Measurements from ENCODE around the gene CBL. TPM values are rescaled to one million over a fixed set of nuclear protein-coding genes. Genes with fewer than 3 reads are reported as not detected.
"Not testable (repeated sequence)": the region's sequence is repeated elsewhere in the genome, so short reads cannot be mapped to it uniquely, and the experiment has no call there.

Gene CBL
- polyA plus RNA-seq, 4 donors: 2.2 to 10.1 (median 4.3) TPM

DNA sequence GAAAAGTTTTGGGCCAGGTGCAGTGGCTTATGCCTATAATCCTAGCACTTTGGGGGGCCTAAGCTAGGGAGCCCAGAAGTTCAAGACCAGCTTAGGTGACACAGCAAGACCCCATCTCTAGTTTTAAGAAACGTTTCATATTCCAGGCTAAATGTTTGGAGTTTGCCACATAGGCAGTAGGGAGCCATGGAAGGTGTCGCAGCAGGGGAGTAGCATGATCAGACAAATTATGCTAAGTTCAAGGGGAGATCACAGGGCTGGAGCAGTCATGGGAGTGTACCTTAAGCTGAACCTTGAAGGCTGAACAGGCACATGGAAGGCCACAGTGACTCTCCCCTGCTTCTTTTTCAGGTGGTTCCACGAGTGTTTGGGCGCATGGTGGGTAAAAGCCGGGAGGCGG, 26.8 kb upstream of the CBL start:
- WGBS, 3 donors: 92 to 94% (median 92%) methylated on average over 6 of the region's 6 CpGs
- Histone ChIP-seq H3K27me3 (ENCODE audit: control insufficient read depth in 3 of 3, insufficient read depth in 3 of 3, low read length in 3 of 3) (no peaks in the 10 kb centered on the region), H3K4me3 (ENCODE audit: low read depth in 1 of 3, low read length in 3 of 3) (no peak overlapping the region), H3K36me3 (ENCODE audit: control insufficient read depth in 3 of 3, insufficient read depth in 2 of 3, low read depth in 1 of 3, low read length in 3 of 3) (peaks cover 2 to 65% (median 6%) of the 10 kb centered on the region in 3 donors), H3K4me1 (ENCODE audit: control insufficient read depth in 3 of 3, insufficient read depth in 2 of 3, low read depth in 1 of 3, low read length in 2 of 3) (peaks cover 0 to 2% (median 0%) of the 10 kb centered on the region in 3 donors), H3K27ac (ENCODE audit: low read depth in 1 of 3, low read length in 2 of 3) (no peak overlapping the region), H3K9me3 (ENCODE audit: control insufficient read depth in 2 of 2, insufficient read depth in 1 of 2, low read depth in 1 of 2, low read length in 1 of 2) (no peaks in the 10 kb centered on the region)
- FAIRE-seq (no peak), DNase-seq (no peak)

DNA sequence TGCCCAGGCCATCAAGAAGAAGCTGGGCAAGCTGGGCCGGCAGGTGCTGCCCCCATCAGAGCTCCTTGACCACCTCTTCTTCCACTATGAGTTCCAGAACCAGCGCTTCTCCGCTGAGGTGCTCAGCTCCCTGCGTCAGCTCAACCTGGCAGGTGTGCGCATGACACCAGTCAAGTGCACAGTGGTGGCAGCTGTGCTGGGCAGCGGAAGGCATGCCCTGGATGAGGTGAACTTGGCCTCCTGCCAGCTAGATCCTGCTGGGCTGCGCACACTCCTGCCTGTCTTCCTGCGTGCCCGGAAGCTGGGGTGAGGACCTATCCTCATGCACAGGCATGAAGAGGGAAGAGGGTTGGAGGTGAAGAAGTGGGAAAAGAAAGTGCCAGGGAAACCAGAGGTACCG, 26.2 kb upstream of the CBL start:
- H3K9me3 ChIP-seq (ENCODE audit: control insufficient read depth in 2 of 2, insufficient read depth in 1 of 2, low read depth in 1 of 2, low read length in 1 of 2): no peaks in the 10 kb centered on the region
- WGBS, 3 donors: 90 to 97% (median 91%) methylated on average over 10 of the region's 10 CpGs
- no peak overlapping the region for H3K4me3 ChIP-seq (ENCODE audit: low read depth in 1 of 3, low read length in 3 of 3)
- FAIRE-seq: no peak
- DNase-seq: no peak
- H3K4me1 ChIP-seq (ENCODE audit: control insufficient read depth in 3 of 3, insufficient read depth in 2 of 3, low read depth in 1 of 3, low read length in 2 of 3): peaks cover 0 to 3% (median 2%) of the 10 kb centered on the region in 3 donors
- H3K27ac ChIP-seq (ENCODE audit: low read depth in 1 of 3, low read length in 2 of 3): no peak overlapping the region
- H3K36me3 ChIP-seq (ENCODE audit: control insufficient read depth in 3 of 3, insufficient read depth in 2 of 3, low read depth in 1 of 3, low read length in 3 of 3): peaks cover 0 to 59% (median 6%) of the 10 kb centered on the region in 3 donors
- H3K27me3 ChIP-seq (ENCODE audit: control insufficient read depth in 3 of 3, insufficient read depth in 3 of 3, low read length in 3 of 3): no peaks in the 10 kb centered on the region

DNA sequence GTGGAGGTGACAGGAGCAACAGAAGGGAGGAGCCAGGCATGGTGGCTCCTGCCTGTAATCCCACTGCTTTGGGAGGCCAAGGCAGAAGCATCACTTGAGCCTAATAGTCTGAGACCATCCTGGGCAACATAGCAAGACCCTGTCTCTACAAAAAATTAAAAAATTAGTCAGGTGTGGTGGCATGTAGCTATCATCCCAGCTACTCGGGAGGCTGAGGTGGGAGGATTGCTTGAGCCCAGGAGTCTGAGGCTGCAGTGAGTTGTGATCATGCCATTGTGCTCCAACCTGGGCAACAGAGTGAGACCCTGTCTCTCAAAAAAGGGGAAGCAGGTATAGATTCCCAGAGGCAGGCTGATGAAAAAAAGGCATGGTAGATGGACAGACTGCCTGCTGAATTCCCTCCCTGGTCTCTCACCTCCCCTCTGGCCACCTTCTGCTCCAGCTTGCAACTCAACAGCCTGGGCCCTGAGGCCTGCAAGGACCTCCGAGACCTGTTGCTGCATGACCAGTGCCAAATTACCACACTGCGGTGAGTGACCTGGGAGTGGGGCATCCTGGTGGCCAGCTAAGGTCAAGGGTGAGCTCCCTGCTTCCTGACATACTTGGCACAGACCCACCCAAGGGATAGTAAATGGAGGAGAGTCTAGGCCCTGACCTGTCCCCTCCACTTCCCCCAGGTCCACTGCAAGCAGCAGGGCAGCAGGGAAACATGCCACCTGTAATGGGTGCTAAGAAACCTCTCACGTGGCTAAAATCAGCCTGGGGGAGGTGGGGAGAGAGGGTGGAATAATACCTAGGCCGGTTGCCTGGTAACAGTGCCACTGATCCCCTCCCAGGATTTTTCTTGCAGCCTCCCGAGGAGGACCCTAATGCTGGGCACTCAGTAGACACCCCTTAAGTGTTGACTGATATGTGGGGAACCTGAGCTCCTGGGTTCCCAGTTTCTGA, 25.1 kb upstream of the CBL start:
- peaks cover 0 to 52% (median 3%) of the 10 kb centered on the region in 3 donors for H3K36me3 ChIP-seq (ENCODE audit: control insufficient read depth in 3 of 3, insufficient read depth in 2 of 3, low read depth in 1 of 3, low read length in 3 of 3)
- H3K27me3 ChIP-seq (ENCODE audit: control insufficient read depth in 3 of 3, insufficient read depth in 3 of 3, low read length in 3 of 3): no peaks in the 10 kb centered on the region
- H3K27ac ChIP-seq (ENCODE audit: low read depth in 1 of 3, low read length in 2 of 3): no peak overlapping the region
- no peak for FAIRE-seq
- peaks cover 0 to 4% (median 2%) of the 10 kb centered on the region in 3 donors for H3K4me1 ChIP-seq (ENCODE audit: control insufficient read depth in 3 of 3, insufficient read depth in 2 of 3, low read depth in 1 of 3, low read length in 2 of 3)
- DNase-seq: no peak
- H3K4me3 ChIP-seq (ENCODE audit: low read depth in 1 of 3, low read length in 3 of 3): no peak overlapping the region
- H3K9me3 ChIP-seq (ENCODE audit: control insufficient read depth in 2 of 2, insufficient read depth in 1 of 2, low read depth in 1 of 2, low read length in 1 of 2): no peaks in the 10 kb centered on the region
- WGBS, 3 donors: 85 to 90% (median 90%) methylated on average over 6 of the region's 6 CpGs

DNA sequence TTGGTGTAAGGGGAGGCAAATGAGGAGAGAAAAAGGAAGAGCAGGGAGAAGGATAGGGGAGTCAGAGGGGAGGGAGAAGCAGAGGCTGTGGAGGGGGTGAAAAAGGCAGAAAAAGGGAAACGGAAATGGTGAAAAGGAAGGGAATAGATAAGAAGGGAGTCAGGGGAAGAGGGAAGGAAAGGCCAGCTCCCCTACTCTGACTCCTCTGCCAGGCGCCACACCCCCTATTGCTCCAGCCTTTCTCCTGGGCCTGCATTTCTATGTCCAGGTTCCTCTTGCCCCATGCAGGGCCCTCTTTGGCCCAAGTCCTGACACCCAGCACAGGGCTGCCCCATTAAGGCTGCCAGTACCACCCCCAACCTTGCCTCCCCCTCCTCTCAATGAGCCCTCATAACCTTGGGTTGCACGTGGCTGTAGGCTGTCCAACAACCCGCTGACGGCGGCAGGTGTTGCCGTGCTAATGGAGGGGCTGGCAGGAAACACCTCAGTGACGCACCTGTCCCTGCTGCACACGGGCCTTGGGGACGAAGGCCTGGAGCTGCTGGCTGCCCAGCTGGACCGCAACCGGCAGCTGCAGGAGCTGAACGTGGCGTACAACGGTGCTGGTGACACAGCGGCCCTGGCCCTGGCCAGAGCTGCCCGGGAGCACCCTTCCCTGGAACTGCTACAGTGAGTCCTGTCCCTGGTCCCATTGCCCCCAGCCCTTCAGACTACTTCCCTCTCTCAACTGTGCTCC, 24.3 kb upstream of the CBL start:
- FAIRE-seq (no peak), DNase-seq (no peak)
- Histone ChIP-seq H3K4me3 (ENCODE audit: low read depth in 1 of 3, low read length in 3 of 3) (no peak overlapping the region), H3K4me1 (ENCODE audit: control insufficient read depth in 3 of 3, insufficient read depth in 2 of 3, low read depth in 1 of 3, low read length in 2 of 3) (peaks cover 0 to 11% (median 2%) of the 10 kb centered on the region in 3 donors), H3K36me3 (ENCODE audit: control insufficient read depth in 3 of 3, insufficient read depth in 2 of 3, low read depth in 1 of 3, low read length in 3 of 3) (peaks cover 0 to 50% (median 3%) of the 10 kb centered on the region in 3 donors), H3K27me3 (ENCODE audit: control insufficient read depth in 3 of 3, insufficient read depth in 3 of 3, low read length in 3 of 3) (no peaks in the 10 kb centered on the region), H3K27ac (ENCODE audit: low read depth in 1 of 3, low read length in 2 of 3) (no peak overlapping the region), H3K9me3 (ENCODE audit: control insufficient read depth in 2 of 2, insufficient read depth in 1 of 2, low read depth in 1 of 2, low read length in 1 of 2) (no peaks in the 10 kb centered on the region)
- 48 to 83% (median 75%) methylated on average over 15 to 17 of the region's 17 CpGs for WGBS, 3 donors

DNA sequence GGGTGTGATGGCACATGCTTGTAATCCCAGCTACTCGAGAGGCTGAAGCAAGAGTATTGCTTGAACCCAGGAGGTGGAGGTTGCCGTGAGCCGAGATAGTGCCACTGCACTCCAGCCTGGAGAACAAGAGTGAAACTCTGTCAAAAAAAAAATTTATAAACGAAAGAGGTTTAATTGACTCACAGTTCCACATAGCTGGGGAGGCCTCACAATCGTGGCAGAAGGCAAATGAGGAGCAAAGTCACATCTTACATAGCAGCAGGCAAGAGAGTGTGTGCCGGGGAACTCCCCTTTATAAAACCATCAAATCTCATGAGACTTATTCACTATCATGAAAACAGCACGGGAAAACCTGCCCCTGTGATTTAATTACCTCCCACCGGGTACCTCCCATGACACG, 21.7 kb upstream of the CBL start:
- WGBS, 3 donors: 61 to 74% (median 73%) methylated on average over 9 of the region's 9 CpGs
- FAIRE-seq; H3K27me3 ChIP-seq (ENCODE audit: control insufficient read depth in 3 of 3, insufficient read depth in 3 of 3, low read length in 3 of 3); DNase-seq; H3K27ac ChIP-seq (ENCODE audit: low read depth in 1 of 3, low read length in 2 of 3); H3K4me3 ChIP-seq (ENCODE audit: low read depth in 1 of 3, low read length in 3 of 3); H3K9me3 ChIP-seq (ENCODE audit: control insufficient read depth in 2 of 2, insufficient read depth in 1 of 2, low read depth in 1 of 2, low read length in 1 of 2): not testable (repeated sequence)
- peaks cover 0 to 34% (median 2%) of the 10 kb centered on the region in 3 donors for H3K4me1 ChIP-seq (ENCODE audit: control insufficient read depth in 3 of 3, insufficient read depth in 2 of 3, low read depth in 1 of 3, low read length in 2 of 3)
- peaks cover 0 to 57% (median 0%) of the 10 kb centered on the region in 3 donors for H3K36me3 ChIP-seq (ENCODE audit: control insufficient read depth in 3 of 3, insufficient read depth in 2 of 3, low read depth in 1 of 3, low read length in 3 of 3)

DNA sequence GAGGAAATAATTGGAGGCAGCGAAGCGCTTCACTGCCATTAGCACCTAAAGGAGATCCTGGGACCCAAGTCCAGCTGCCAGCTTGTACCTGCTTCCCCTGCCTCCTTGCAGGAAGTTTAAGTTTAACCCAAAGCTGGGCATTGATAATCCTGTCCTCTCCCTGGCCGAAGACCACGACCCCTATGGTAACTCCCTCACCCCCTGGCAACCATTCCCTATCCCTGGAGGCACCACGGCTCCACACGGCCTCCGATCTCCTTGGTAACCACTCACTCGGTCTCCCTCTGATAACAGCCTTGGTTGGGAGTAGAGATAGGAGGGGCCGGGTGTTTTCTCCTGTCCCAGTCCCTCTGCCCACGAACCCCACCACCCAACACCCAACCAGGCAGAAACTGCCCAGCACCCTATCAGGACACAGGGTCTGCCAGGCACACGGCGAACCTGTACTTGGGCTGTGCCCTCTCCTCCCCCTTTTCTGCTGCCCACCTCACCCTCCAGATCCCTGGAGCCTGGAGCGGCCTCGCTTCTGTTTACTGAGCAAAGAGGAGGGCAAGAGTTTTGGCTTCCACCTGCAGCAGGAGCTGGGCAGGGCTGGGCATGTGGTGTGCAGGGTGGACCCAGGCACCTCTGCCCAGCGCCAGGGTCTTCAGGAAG, 20.0 kb upstream of the CBL start:
- Histone ChIP-seq H3K27me3 (ENCODE audit: control insufficient read depth in 3 of 3, insufficient read depth in 3 of 3, low read length in 3 of 3) (no peaks in the 10 kb centered on the region), H3K9me3 (ENCODE audit: control insufficient read depth in 2 of 2, insufficient read depth in 1 of 2, low read depth in 1 of 2, low read length in 1 of 2) (no peaks in the 10 kb centered on the region), H3K4me3 (ENCODE audit: low read depth in 1 of 3, low read length in 3 of 3) (peak overlapping the region in 2 of 3 donors; percentile 51 to 54), H3K36me3 (ENCODE audit: control insufficient read depth in 3 of 3, insufficient read depth in 2 of 3, low read depth in 1 of 3, low read length in 3 of 3) (peaks cover 0 to 57% (median 0%) of the 10 kb centered on the region in 3 donors), H3K4me1 (ENCODE audit: control insufficient read depth in 3 of 3, insufficient read depth in 2 of 3, low read depth in 1 of 3, low read length in 2 of 3) (peaks cover 0 to 38% (median 4%) of the 10 kb centered on the region in 3 donors), H3K27ac (ENCODE audit: low read depth in 1 of 3, low read length in 2 of 3) (peak overlapping the region; percentile 12 to 62 (median 56))
- peak in 1 of 2 donors; percentile 55 for DNase-seq
- FAIRE-seq: no peak
- WGBS, 3 donors: 14 to 45% (median 21%) methylated on average over 12 to 15 of the region's 15 CpGs

DNA sequence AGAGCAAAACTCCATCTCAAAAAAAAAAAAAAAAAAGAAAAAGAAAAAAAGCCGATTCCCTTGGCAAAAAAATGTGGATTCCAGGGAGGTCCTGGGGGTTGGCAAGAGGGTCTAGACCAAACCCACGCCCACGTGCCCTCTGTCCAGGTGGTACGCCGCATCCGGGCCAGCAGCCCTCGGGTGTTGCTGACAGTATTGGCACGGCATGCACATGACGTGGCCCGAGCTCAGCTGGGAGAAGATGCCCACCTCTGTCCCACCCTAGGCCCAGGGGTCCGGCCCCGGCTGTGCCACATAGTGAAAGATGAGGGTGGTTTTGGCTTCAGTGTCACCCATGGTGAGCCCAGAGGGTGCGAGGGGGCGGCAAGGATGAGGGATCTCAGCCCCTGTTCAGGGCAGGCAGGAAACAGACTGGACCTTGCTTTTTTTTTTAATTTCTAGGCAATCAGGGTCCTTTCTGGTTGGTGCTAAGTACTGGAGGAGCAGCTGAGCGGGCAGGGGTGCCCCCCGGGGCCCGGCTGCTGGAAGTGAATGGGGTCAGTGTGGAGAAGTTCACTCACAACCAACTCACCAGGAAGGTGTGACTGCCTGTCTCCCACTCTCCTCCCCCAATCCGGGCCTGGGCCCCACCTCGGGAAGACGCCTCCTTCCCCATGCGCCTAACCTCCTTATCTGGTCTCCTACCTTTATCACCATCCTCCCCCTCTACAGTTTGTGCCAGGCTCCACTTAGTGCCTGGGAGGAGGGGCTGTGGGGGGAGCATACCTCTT, 18.8 kb upstream of the CBL start:
- FAIRE-seq: no peak
- WGBS, 3 donors: 64 to 79% (median 79%) methylated on average over 21 of the region's 21 CpGs
- no peaks in the 10 kb centered on the region for H3K27me3 ChIP-seq (ENCODE audit: control insufficient read depth in 3 of 3, insufficient read depth in 3 of 3, low read length in 3 of 3)
- H3K4me3 ChIP-seq (ENCODE audit: low read depth in 1 of 3, low read length in 3 of 3): peak overlapping the region in 1 of 3 donors; percentile 1
- DNase-seq: no peak
- H3K27ac ChIP-seq (ENCODE audit: low read depth in 1 of 3, low read length in 2 of 3): no peak overlapping the region
- H3K9me3 ChIP-seq (ENCODE audit: control insufficient read depth in 2 of 2, insufficient read depth in 1 of 2, low read depth in 1 of 2, low read length in 1 of 2): no peaks in the 10 kb centered on the region
- peaks cover 0 to 51% (median 0%) of the 10 kb centered on the region in 3 donors for H3K36me3 ChIP-seq (ENCODE audit: control insufficient read depth in 3 of 3, insufficient read depth in 2 of 3, low read depth in 1 of 3, low read length in 3 of 3)
- peaks cover 0 to 38% (median 4%) of the 10 kb centered on the region in 3 donors for H3K4me1 ChIP-seq (ENCODE audit: control insufficient read depth in 3 of 3, insufficient read depth in 2 of 3, low read depth in 1 of 3, low read length in 2 of 3)

Measured in small intestine (tissue), 7 donors.